ENCODE measurements around the gene MEX3B.

DNA sequence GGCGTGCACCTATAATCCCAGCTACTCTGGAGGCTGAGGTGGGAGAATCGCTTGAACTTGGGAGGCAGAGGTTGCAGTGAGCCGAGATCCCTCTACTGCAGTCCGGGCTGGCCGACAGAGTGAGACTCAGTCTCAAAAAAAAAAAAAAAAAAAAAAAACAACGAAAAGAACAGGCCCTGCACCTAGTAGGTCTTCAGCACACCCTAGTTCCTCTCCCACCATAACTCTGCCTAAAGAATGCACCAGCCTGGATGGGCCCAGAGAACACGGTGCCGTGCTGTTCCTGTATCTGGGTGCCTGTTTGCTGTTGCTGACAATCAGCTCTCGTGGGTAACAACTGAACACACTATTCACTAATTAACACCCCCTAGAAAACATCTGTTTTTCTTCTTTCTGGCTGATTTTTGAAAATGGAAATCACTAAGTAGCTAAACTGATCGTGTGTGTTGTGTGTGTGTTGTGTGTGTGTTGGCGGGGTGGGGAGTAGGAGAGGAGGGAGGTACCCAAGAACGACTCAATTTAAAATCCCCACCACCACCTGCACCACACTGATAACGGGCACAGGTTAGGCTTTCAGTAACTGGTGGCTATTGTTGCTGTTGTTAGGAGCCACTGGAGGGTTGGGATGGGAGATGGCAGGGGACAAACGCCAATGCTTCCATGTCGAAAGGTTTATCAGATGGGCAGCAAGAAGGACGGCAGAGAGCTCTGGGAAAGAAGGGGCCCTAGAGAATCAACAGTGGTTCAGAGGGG lies 40.6 kb upstream of the MEX3B start:
- no peak for TF ChIP-seq POLR2AphosphoS5 (IDR thresholded peaks at IDR 0.05)
- TF ChIP-seq, protein P1, sequence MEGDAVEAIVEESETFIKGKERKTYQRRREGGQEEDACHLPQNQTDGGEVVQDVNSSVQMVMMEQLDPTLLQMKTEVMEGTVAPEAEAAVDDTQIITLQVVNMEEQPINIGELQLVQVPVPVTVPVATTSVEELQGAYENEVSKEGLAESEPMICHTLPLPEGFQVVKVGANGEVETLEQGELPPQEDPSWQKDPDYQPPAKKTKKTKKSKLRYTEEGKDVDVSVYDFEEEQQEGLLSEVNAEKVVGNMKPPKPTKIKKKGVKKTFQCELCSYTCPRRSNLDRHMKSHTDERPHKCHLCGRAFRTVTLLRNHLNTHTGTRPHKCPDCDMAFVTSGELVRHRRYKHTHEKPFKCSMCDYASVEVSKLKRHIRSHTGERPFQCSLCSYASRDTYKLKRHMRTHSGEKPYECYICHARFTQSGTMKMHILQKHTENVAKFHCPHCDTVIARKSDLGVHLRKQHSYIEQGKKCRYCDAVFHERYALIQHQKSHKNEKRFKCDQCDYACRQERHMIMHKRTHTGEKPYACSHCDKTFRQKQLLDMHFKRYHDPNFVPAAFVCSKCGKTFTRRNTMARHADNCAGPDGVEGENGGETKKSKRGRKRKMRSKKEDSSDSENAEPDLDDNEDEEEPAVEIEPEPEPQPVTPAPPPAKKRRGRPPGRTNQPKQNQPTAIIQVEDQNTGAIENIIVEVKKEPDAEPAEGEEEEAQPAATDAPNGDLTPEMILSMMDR (IDR thresholded peaks at IDR 0.05): no peak

Data from prostate gland (tissue), 2 donors.